Measurements from ENCODE around the gene RNF43.

Gene RNF43

DNA sequence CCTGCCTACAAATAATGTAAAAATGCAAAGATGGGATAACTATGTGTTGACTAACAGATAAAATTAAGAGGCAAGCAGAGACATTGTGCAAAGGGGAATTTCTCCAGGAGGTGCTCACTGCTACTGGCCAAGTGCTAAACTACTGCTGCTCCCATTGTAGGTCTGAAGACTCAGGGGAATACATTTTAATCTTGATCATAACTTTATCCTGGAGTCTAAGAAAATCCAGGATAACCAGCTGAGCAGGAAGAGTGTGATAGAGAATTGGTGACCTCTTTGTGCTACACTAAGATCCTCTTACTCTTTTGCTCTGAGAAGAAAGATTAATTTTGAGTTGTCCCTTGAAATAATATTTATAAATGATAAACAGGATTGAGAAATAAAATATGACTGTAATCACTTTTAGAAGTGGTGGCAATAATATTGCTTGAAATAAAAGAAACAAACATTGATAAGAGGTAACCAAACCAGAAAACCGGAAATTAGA is 5.9 kb downstream of the RNF43 start:
- no peak overlapping the region for H3K4me3 ChIP-seq (ENCODE audit: low read length)
- no peak for TF ChIP-seq EZH2phosphoT487 (IDR thresholded peaks at IDR 0.05; ENCODE audit: borderline replicate concordance, low read length)
- TF ChIP-seq, protein P1, sequence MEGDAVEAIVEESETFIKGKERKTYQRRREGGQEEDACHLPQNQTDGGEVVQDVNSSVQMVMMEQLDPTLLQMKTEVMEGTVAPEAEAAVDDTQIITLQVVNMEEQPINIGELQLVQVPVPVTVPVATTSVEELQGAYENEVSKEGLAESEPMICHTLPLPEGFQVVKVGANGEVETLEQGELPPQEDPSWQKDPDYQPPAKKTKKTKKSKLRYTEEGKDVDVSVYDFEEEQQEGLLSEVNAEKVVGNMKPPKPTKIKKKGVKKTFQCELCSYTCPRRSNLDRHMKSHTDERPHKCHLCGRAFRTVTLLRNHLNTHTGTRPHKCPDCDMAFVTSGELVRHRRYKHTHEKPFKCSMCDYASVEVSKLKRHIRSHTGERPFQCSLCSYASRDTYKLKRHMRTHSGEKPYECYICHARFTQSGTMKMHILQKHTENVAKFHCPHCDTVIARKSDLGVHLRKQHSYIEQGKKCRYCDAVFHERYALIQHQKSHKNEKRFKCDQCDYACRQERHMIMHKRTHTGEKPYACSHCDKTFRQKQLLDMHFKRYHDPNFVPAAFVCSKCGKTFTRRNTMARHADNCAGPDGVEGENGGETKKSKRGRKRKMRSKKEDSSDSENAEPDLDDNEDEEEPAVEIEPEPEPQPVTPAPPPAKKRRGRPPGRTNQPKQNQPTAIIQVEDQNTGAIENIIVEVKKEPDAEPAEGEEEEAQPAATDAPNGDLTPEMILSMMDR (IDR thresholded peaks at IDR 0.05; ENCODE audit: low read depth, low read length, poor library complexity, severe bottlenecking): no peak
- no peaks in the 10 kb centered on the region for H3K36me3 ChIP-seq (ENCODE audit: control insufficient read depth, low read length)
- no peaks in the 10 kb centered on the region for H4K20me1 ChIP-seq (ENCODE audit: control insufficient read depth, insufficient read depth, low read depth, low read length)
- H3K27ac ChIP-seq (ENCODE audit: low read depth, low read length): no peak overlapping the region
- H3K9me3 ChIP-seq (ENCODE audit: control insufficient read depth, insufficient read depth, low read length): no peaks in the 10 kb centered on the region
- no peak overlapping the region for H3K4me2 ChIP-seq (ENCODE audit: low read length)
- H3F3A ChIP-seq (ENCODE audit: control insufficient read depth, insufficient read depth): 0 out of 2 replicates have a peak, but pooled peaks cover 2% of the 10 kb centered on the region
- H3K4me1 ChIP-seq (ENCODE audit: control insufficient read depth, low read length): peaks cover 8% of the 10 kb centered on the region
- H3K27me3 ChIP-seq (ENCODE audit: control insufficient read depth, low read length): peaks cover 11% of the 10 kb centered on the region
- no peaks in the 10 kb centered on the region for H3K79me2 ChIP-seq (ENCODE audit: control insufficient read depth, low read length)
- H3K9me2 ChIP-seq (replicated peaks; ENCODE audit: control insufficient read depth, low read length): no peaks in the 10 kb centered on the region

DNA sequence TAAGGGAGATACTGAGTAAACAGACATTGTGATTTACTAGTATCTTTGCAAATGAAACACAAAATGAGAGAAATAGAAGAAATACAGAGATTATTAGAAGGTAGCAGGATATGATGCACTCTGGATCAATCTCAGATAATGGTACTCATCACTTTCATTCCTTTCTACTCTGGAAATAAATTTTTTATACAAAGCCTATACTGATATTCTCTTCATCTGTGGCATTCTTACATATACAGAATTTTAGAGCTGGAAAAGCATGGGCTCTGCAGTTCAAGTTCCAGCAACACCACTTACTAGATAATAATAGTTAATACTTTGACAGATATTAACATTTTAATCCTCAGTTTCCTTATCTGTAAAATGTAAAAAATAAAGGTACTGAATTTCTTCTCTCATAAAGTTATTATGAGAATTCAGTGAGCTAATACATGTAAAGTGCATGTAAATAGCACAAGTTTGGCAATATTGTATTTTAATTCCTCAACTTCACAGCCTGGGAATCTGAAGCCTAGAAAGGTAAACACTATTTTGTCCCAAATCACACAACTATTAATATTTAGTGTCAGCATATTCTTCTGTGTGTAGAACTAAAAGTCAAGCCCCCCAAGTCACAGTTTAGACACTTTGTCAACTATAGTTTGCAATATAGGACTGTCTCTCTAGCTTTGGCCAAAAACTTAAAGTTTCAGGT is 6.5 kb downstream of the RNF43 start:
- Histone ChIP-seq H3K4me1 (ENCODE audit: control insufficient read depth, low read length) (peaks cover 6% of the 10 kb centered on the region; the same call in 1 of the 2 replicates), H3K4me2 (ENCODE audit: low read length) (no peak overlapping the region), H3K36me3 (ENCODE audit: control insufficient read depth, low read length) (no peaks in the 10 kb centered on the region)

GRCh38 chr17:58409432-58409831 is 7.9 kb downstream of the RNF43 start:
- Histone ChIP-seq H3K9me2 (replicated peaks; ENCODE audit: control insufficient read depth, low read length) (no peaks in the 10 kb centered on the region), H3K36me3 (ENCODE audit: control insufficient read depth, low read length) (no peaks in the 10 kb centered on the region), H3K79me2 (ENCODE audit: control insufficient read depth, low read length) (no peaks in the 10 kb centered on the region), H3F3A (ENCODE audit: control insufficient read depth, insufficient read depth) (no peaks in the 10 kb centered on the region), H3K27me3 (ENCODE audit: control insufficient read depth, low read length) (peaks cover 13% of the 10 kb centered on the region), H4K20me1 (ENCODE audit: control insufficient read depth, insufficient read depth, low read depth, low read length) (no peaks in the 10 kb centered on the region), H3K9me3 (ENCODE audit: control insufficient read depth, insufficient read depth, low read length) (no peaks in the 10 kb centered on the region), H3K4me3 (ENCODE audit: low read length) (no peak overlapping the region), H3K27ac (ENCODE audit: low read depth, low read length) (no peak overlapping the region), H3K4me1 (ENCODE audit: control insufficient read depth, low read length) (no peaks in the 10 kb centered on the region), H3K4me2 (ENCODE audit: low read length) (no peak overlapping the region)
- TF ChIP-seq, protein P1 (IDR thresholded peaks at IDR 0.05; ENCODE audit: low read depth, low read length, poor library complexity, severe bottlenecking): no peak
- no peak for TF ChIP-seq EZH2phosphoT487 (IDR thresholded peaks at IDR 0.05; ENCODE audit: borderline replicate concordance, low read length)

More for the DNA sequence above, 6.5 kb downstream of the RNF43 start:
- no peaks in the 10 kb centered on the region for H3K79me2 ChIP-seq (ENCODE audit: control insufficient read depth, low read length)
- no peaks in the 10 kb centered on the region for H3K9me2 ChIP-seq (replicated peaks; ENCODE audit: control insufficient read depth, low read length)
- H3K27ac ChIP-seq (ENCODE audit: low read depth, low read length): no peak overlapping the region
- 0 out of 2 replicates have a peak, but pooled peaks cover 2% of the 10 kb centered on the region for H3F3A ChIP-seq (ENCODE audit: control insufficient read depth, insufficient read depth)
- no peak overlapping the region for H3K4me3 ChIP-seq (ENCODE audit: low read length)
- TF ChIP-seq, protein P1 (IDR thresholded peaks at IDR 0.05; ENCODE audit: low read depth, low read length, poor library complexity, severe bottlenecking): no peak
- no peak for TF ChIP-seq EZH2phosphoT487 (IDR thresholded peaks at IDR 0.05; ENCODE audit: borderline replicate concordance, low read length)
- H3K27me3 ChIP-seq (ENCODE audit: control insufficient read depth, low read length): peaks cover 11% of the 10 kb centered on the region
- H4K20me1 ChIP-seq (ENCODE audit: control insufficient read depth, insufficient read depth, low read depth, low read length): no peaks in the 10 kb centered on the region
- H3K9me3 ChIP-seq (ENCODE audit: control insufficient read depth, insufficient read depth, low read length): no peaks in the 10 kb centered on the region

All from DOHH2 (cell line).